Smooth muscle cell of the coronary artery (primary cell): ENCODE data around the gene AGAP1. TPM values are rescaled to one million over a fixed set of nuclear protein-coding genes. Genes with fewer than 3 reads are reported as not detected.

Experiments
- total RNA-seq: library from RNA; depleted of rRNA; stranded (reverse); fragments of >200 nt; gene quantifications from 2 replicates; pipeline ENCODE4 v1.2.3, GENCODE V29; 2014; ENCODE audit warnings: low replicate concordance

AGAP1 gene
- 6.2 and 12.3 TPM in 2 replicates for total RNA-seq

DNA sequence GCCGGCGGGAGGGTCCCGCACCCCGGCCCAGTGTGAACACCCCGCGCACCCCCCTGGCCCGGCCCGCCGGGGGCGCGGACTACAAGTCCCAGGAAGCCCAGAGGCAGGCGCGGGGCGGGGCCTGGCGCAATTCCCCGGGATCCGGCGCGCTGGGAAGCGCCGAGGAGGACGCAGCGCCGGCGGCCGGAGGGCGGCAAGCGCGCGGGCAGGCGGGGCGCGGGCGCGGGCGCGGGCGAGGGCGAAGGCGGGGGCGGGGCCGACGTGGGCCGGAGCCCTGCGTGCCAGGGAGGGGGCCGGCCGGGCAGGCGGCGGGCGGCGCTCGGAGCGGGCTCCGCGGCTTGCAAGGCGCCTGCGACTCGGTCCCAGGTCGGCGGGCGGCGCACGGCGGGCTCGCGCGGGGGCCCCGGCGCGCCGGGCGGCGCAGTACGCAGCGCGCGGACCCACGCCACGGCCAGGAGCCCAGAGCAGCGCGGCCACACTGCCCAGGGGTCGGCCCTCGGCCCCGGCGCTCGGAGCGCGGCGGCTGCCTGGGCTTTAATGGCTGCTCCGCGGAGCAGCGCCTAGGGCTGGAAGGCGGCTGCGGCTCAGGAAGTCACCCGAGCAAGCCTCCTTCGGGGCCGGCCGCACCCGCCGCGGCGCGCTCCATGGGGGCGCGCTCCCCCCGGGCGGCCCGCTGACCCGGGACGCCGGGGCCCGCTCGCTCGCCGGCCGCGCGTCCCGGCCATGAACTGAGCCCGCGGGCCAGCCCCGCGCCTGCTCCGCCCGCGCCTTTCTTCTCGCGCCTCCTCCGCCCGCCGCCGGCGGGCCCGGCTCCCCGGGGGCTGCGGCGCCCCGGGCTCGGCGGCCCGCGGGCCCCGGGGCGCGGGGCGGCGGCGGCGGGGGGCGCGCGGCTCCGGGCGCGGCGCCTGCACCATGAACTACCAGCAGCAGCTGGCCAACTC lies at the start of gene AGAP1:
TSS of gene AGAP1 (plus strand) at position 269 of the 941 bp plus-strand sequence.

DNA sequence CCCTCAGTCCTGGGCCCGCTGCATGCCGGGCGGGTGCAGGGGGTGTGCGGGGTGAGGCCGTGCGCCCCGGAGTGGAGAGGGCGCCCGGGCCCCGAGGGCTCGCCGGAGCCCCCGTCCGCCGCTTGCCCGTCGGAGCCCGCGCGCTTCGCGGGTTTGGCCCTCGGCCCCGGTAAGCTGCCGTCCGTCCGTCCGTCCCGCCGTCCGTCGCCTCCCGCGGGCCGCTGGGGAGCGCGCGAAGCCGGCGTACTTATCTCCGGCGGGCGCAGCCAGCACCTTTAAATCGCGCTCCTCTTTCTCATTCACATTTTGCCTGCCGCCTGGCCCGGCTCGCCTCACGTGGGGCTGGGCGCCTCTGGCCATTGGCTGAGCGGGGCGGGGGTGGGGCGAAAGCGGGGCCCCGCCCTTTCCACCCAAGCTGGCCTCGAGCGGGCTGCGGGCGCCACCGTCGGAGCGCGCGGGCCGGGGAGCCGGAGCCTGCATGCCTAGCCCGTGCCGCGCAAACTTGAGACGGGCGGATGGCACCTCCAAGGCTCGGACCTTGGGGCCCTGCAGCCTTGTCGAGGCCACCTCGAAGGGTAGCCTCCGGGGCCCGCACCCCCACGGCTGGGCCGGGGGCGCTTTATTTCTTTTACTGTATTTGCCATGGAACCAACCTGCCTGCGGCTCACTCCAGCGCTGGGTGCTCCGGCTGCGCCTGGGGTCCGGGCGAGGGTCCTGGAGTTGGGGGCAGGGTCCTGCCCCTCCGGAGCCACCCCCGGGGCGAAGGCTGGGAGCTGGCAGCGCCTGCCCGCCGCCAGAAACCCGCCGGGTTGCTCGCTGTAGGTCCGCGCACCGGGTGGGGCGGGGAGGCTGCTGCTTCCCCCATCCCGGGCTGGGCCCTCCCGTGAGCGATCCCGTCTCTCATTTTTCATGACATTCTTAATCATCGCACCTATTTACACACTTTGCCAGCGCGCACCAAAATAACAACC lies 674.6 kb downstream of the AGAP1 start, which contains the start of gene GBX2:
TSS of gene GBX2 (minus strand) at position 277 of the 971 bp plus-strand sequence. CDS start 415 bp downstream, outside the sequence.

